SK-N-MC (cell line): ENCODE results near the gene MEIS2.

Source experiments
- EZH2 ChIP-seq: fragments of 200-600 bp; sonication (generic); IDR thresholded peaks from one replicate; pipeline ENCODE4 v1.6.1; 2017; ENCODE audit warnings: antibody characterized with exemption
- FOXP2 ChIP-seq: optimal IDR thresholded peaks from 2 replicates; pipeline ENCODE3; 2011; ENCODE audit warnings: mild to moderate bottlenecking, moderate library complexity; ENCODE audit not compliant: insufficient read depth; ENCODE audit errors: extremely low read length, control extremely low read depth
- POLR2AphosphoS5 ChIP-seq: IDR thresholded peaks from 2 replicates; pipeline ENCODE4 v1.6.1; 2012; ENCODE audit warnings: mild to moderate bottlenecking, low read depth, low read length, borderline replicate concordance

DNA sequence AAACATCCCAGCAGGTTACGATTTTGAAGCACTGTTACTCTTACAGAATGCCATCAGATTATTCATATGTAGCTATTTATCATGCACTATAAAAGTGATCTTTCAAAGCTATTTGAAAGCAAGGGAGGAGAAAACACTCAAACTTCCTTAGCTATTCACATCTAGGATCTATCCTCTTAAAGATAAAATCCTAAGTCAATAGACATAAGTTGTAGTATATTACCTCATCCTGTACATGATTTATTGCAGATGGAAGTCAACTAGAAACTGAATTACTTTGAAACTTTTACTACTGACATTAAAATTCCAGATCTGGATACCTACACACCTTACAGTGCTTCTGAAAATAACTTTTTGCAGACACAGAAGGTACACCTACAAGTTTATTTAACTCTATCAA, 197.2 kb downstream of the MEIS2 start:
- TF ChIP-seq POLR2AphosphoS5: no peak
- no peak for TF ChIP-seq EZH2
- no peak for TF ChIP-seq FOXP2
